Right lobe of liver (tissue), 4 donors: ENCODE results near the gene ABHD12.

Source experiments
- POLR2A ChIP-seq: fragments of 450-650 bp; IDR thresholded peaks from one replicate; pipeline ENCODE4 v1.6.1; 2017; ENCODE audit warnings: antibody characterized with exemption, mild to moderate bottlenecking
- TF ChIP-seq, protein P1 (sequence below), 4 donors: fragments of 200-600 bp in 3 of 4; fragments of 450-650 bp in 1 of 4; IDR thresholded peaks; one replicate each; pipeline versions ENCODE4 v1.5.1 to v1.8.0; 2016 to 2022; ENCODE audit warnings: antibody characterized with exemption in 4 of 4, mild to moderate bottlenecking in 2 of 4
- donor health status: DM: no; HTN: no; CAD: no.
- donor health status: DM: no; HTN: no; CAD: no.
- donor health status: DM: no; HTN: yes; CAD: no.

DNA sequence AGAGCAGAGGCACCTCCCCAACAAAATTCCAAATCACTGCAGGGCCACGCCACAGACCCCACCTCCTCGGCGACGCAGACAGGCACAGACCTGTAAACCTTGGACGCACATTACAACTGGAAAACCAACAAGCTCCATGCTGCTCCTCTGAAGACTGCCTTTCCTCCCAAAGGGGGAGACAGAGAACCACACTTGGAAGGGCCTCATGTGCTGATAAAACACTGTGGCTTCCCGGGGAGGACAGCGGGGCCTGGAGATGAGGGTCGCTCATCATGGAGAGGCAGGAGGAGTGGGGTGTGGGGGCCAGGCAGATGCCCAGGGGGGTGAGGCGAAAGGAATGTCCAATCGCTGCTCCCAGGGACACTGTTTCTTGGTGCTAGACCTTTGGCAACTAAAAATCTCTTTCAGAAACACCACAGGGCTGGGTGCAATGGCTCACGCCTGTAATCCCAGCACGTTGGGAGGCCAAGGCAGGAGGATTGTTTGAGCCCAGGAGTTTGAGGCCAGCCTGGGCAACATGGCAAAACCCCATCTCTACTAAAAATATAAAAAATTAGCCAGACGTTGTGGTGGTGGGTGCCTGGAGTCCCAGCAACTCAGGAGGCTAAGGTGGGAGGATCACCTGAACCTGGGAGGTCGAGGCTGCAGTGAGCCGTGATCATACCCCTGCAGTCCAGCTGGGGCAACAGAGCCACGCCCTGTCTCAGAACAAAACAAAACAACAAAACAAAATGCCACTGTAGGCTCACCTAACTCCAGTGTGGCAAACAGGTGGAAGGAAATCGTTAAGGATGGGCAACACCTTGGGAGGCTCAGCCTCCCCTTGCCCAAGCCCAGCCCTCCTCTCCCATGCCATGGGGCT lies 53.8 kb downstream of the ABHD12 start:
- TF ChIP-seq, protein P1, sequence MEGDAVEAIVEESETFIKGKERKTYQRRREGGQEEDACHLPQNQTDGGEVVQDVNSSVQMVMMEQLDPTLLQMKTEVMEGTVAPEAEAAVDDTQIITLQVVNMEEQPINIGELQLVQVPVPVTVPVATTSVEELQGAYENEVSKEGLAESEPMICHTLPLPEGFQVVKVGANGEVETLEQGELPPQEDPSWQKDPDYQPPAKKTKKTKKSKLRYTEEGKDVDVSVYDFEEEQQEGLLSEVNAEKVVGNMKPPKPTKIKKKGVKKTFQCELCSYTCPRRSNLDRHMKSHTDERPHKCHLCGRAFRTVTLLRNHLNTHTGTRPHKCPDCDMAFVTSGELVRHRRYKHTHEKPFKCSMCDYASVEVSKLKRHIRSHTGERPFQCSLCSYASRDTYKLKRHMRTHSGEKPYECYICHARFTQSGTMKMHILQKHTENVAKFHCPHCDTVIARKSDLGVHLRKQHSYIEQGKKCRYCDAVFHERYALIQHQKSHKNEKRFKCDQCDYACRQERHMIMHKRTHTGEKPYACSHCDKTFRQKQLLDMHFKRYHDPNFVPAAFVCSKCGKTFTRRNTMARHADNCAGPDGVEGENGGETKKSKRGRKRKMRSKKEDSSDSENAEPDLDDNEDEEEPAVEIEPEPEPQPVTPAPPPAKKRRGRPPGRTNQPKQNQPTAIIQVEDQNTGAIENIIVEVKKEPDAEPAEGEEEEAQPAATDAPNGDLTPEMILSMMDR (IDR thresholded peaks at IDR 0.05): peak in 3 of 4 donors; percentile 17 to 37 (median 24)
- TF ChIP-seq POLR2A: no peak
